ENCODE measurements around the gene LRRN4.

Gene LRRN4

DNA sequence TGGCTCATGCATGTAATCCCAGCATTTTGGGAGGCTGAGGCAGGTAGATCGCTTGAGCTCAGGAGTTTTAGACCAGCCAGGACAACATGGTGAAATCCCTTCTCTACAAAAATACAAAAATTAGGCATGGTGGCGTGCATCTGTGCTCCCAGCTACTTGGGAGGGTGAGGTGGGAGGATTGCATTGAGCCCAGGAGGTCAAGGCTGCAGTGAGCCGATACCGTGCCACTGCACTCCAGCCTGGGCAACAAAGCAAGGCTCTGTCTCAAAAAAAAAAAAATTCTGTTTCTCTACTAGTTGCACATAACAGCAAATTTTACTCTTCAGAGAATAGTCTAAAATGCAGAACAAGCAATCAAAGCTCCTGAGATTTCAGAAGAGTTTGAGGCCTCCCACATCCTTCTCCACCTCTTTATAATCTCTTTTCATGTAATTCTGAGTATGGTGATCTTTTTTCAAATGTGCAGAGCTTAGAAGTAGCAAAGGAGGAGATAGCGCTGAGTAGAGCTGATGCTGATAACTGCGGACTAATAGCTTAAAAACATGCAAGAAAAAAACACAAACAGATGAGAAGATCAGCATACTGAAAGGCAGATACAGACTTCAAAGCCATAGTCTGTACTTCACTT is 23.3 kb downstream of the LRRN4 start:
- DNase-seq = no peak

- no peak for DNase-seq
Observed at GRCh38 chr20:6029538-6029937, 24.3 kb downstream of the LRRN4 start.

DNA sequence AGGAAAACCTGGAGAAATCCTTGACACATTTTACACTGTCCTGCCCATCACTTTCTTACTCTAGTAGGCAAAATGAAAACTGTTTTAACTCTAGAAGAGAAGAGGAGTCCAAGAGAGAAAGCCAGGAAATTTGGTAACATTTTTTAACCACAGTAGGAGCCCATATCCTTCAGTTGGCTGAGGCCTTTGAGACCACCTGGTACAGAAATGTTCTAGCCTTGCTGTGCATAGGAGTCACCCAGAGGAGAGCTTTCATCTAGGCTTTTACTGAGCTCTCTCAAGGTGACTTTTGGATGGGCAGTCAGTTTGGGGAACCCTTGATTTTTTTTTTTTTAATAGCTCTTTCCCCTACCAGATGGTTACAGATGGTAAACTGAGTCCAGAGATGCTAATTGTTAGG is 25.0 kb downstream of the LRRN4 start:
- no peak for DNase-seq

GRCh38 chr20:6026051-6026450 is 27.8 kb downstream of the LRRN4 start:
- DNase-seq = no peak

DNA sequence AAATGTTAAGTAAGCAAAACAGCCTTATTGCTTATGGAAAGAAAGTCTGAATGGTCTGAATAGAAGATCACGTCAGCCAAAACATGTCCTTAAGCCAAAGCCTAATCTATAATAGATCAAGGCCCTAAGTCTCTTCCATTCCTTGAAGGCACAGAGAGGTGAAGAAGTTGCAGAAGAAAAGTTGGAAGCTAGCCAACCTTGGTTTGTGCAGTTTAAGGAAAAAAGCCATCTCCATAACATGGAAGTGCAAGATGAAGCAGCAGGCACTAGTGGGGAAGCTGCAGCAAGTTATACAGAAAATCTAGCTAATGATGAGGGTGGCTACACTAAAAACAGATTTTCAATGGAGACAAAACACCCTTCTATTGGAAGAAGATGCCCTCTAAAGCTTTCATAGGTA is 29.1 kb downstream of the LRRN4 start:
- no peak for DNase-seq

- DNase-seq = no peak
Observed at GRCh38 chr20:6017880-6018279, 36.0 kb downstream of the LRRN4 start.

DNA sequence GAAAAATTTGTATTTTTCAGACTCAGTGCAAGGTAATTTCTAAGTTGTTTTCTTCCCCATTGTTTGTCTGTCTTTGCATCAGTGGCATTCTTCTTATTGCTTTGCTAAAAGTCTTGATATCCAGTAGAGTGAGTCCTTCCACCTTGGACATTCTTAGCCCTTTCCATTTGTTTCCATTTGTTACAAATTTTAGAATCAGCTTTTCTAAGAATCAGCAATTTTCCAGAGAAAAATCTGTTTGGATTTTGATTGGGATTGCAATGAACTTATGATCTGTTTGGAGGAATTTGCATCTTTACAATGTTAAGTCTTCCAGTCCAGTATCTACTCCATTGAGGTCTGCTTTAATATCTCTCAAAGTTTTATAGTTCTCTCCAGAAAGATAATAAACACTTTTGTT is 36.4 kb downstream of the LRRN4 start:
- DNase-seq = no peak

GRCh38 chr20:6014957-6015356 is 38.9 kb downstream of the LRRN4 start:
- DNase-seq = no peak

DNA sequence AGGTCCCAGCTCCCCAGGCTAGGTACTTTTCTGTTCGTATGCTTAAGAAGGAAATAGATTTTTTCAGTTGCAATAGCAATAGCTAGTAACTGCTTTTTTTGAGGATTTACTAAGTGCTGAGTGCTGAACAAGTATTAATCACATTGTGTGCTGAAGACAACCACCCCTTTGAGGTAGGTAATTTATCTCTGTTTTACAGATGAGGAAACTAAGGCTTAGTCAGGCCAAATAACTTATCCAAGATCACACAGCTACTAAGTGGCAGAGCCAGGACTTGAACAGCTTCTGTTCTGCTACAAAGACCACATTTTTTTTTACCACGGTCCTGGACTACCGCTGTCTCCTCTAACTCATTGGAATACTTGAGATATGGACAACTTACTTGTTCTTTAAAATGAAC is 39.8 kb downstream of the LRRN4 start:
- DNase-seq = no peak

GRCh38 chr20:6012179-6012578 is 41.7 kb downstream of the LRRN4 start:
- DNase-seq = no peak

- DNase-seq = no peak
Observed at GRCh38 chr20:6008254-6008653, 45.6 kb downstream of the LRRN4 start.

DNA sequence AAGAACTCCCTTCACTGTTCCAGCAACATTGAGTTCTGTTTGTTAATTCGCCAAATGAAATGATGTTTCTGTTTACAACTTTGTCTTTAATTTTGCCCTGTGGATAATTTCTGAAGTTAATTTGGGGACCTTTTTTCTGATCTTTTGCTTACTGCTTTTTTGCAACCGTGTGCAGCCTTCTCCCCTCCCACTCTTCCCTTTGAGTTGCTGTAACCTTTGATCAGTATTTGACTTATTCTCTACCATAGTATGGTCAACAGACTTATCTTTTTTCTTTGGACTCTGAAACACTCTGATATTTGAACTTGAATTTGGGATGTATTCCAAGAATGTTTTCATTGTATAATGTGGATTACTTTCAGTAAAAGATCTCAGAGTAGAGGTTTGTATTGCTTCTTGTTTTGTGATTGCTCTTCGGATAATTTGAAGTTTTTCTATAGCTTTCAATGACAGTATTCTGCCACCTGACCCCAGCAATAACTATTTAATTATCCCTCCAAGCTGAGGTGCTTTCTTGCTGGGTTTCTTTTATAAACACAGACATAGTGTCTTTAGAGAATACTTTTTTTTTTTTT is 46.2 kb downstream of the LRRN4 start:
- DNase-seq = no peak

DNA sequence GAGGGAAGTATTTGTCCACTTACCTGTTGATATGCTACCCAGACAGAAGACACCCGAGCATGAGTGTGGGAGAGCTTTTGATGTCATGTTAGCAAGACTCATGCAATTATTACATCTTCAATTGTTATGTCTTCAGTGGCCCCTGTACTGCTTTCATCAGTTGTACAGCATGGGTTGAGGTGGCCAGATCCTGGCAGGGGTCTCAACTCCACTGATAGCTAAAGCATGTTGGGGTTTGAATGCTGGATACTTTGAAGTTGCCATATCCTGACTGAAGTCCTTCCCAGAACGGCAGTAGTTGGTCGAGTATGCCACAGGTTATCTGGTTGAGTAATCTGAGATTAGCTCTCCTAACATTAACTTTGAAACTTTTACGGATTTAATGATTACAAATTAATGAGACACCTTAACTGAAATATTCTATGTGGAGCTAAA is 46.7 kb downstream of the LRRN4 start:
- DNase-seq = no peak

DNA sequence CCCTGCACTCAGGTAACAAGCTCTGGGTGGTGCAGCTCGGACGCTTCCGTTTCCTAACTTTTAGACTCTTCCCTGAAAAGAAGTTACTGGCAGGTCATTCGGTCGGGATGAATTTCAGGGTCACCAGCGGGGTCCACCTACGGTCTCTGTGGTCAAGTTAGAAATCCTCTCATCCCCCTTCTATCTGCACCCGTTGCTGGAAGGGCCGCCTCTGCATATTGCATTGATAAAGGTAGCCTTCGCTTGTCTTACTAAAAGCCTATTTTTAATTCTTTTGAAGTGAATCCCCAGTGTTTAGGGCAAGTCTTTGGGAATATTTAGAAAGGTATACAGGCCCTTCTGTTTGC is 47.3 kb downstream of the LRRN4 start:
- no peak for DNase-seq

GRCh38 chr20:6000871-6001270 is 53.0 kb downstream of the LRRN4 start:
- DNase-seq = no peak

- no peak for DNase-seq
Observed at GRCh38 chr20:5999783-6000182, 54.1 kb downstream of the LRRN4 start.

DNA sequence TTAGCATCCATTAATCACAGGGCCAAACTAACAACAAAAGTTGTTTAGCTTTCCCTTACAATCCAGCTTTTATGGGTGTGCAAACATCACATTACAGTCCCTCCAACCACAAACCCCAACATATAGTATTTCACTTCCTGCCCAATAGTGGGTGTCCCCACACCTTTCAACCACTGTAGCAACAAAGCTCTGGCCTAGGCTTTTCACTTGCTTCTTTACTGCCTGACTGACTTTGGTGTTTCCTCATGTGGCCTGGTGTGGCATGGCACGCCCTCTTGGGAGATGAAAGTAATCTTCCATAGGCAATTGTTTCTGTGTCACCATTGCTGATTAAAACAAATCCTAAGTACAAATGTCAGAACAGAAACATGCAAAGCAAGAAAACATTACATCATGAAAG is 57.1 kb downstream of the LRRN4 start:
- no peak for DNase-seq

- no peak for DNase-seq
Observed at GRCh38 chr20:5991623-5992441, 62.0 kb downstream of the LRRN4 start.

DNA sequence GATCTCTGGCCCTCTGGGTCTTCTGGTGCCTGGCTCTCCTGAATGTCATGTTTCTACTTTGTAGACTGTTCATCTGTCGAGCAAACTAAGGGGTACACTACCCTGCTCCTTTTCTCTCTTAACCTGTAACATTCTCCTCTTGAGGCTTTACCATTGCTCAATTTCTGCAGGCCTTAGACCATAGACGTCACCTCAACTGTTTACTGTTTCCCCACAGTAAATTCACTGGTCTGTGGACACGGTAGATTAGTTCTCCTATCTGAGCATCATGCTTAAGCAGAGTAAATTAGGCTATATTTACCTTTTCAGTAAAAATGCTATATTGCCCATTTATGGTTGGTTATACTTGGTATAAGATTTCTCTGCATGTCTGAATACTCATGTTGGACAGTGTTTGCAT is 62.9 kb downstream of the LRRN4 start:
- no peak for DNase-seq

Data from activated T-cell treated with anti-CD3 and anti-CD28 coated beads for 4 hours (primary cell).